ENCODE results near the gene DNAJA2.

DNA sequence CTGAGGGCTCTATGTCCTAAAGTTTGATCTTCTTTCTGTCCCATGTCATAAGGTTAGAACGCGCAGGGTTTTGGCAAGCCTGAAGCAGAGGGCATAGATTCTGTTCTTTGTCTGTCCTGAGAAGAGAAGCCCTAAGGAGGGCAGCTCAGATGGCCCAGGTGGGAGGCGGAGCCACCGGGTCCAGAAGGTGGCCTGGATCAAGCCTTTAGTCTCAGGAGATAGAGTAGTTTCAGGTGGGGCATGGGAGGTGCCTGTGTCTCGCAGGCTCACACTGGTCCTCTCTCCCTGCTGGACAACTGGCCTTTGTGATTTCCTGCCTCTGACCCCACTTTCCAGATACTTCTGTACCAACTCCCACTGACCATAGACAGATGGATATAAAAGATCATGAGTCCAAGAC lies 44.2 kb upstream of the DNAJA2 start:
- TF ChIP-seq POLR2AphosphoS5 (IDR thresholded peaks at IDR 0.05; ENCODE audit: low read depth, low read length): no peak
- TF ChIP-seq TAF1 (IDR thresholded peaks at IDR 0.05; ENCODE audit: low read depth, low read length): no peak

All from GM12891 (cell line).